Thyroid gland (tissue), 4 donors: ENCODE results near the gene ARL16. TPM values are rescaled to one million over a fixed set of nuclear protein-coding genes. Genes with fewer than 3 reads are reported as not detected.
A peak's percentile ranks its signal among the peaks of the same experiment; 100 is the strongest.

Experiments used
- DNase-seq, 2 donors: peaks; one replicate each; pipeline ENCODE4 v3.0.0-alpha.2; 2019
- H3K27ac ChIP-seq, 3 donors: fragments of 200-600 bp; sonication (generic); 1 replicate in 2 of 3; 2 replicates in 1 of 3; pipeline ENCODE4 v1.5.1; 2016 to 2019; ENCODE audit warnings: mild to moderate bottlenecking in 1 of 3, moderate library complexity in 1 of 3
- H3K27me3 ChIP-seq: fragments of 200-600 bp; sonication (generic); one replicate; pipeline ENCODE4 v1.5.1; 2019
- H3K36me3 ChIP-seq, 2 donors: fragments of 200-600 bp; sonication (generic); one replicate each; pipeline ENCODE4 v1.5.1; 2016 to 2019
- H3K4me1 ChIP-seq, 2 donors: fragments of 200-600 bp; sonication (generic); one replicate each; pipeline ENCODE4 v1.5.1; 2017 to 2019
- H3K4me3 ChIP-seq, 3 donors: fragments of 200-600 bp; sonication (generic); replicated peaks in 1 of 3; 1 replicate in 2 of 3; 2 replicates in 1 of 3; pipeline ENCODE4 v1.5.1; 2016; ENCODE audit warnings: mild to moderate bottlenecking in 1 of 3
- H3K9me3 ChIP-seq: fragments of 200-600 bp; sonication (generic); one replicate; pipeline ENCODE4 v1.5.1; 2017
- CTCF ChIP-seq, 6 experiments: fragments of 200-600 bp in 3 of 6; fragments of 450-650 bp in 3 of 6; sonication (generic) in 3 of 6; IDR thresholded peaks; one replicate each; pipeline ENCODE4 v1.5.1; 2016 to 2019; ENCODE audit warnings: antibody characterized with exemption in 6 of 6, mild to moderate bottlenecking in 2 of 6, inconsistent platforms in 1 of 6, moderate library complexity in 1 of 6
- POLR2A ChIP-seq, 2 donors: fragments of 450-650 bp; IDR thresholded peaks; one replicate each; pipeline ENCODE4 v1.6.1; 2017; ENCODE audit warnings: antibody characterized with exemption in 2 of 2, mild to moderate bottlenecking in 2 of 2, moderate library complexity in 1 of 2
- WGBS, 2 donors: methylation state at CpG; one replicate each; pipeline ENCODE4 v1.1.5; 2017; 5-methylcytosine and 5-hydroxymethylcytosine counted together
- intact Hi-C: fragments of 100-400 bp; cut with DNase I; formaldehyde crosslinking; loops from one replicate; pipeline ENCODE4 v1.15.1; 2023
- total RNA-seq, 4 donors: library from RNA; depleted of rRNA; stranded (reverse); fragments of >200 nt; gene quantifications; one replicate each; pipeline ENCODE4 v1.2.3, GENCODE V29; 2016

The ARL16 gene
- total RNA-seq, 4 donors from 2014 or later, result 29.7 to 46.5 (median 37.2) TPM

- no peak for TF ChIP-seq CTCF (IDR thresholded peaks at IDR 0.05)
- no peak for TF ChIP-seq POLR2A (IDR thresholded peaks at IDR 0.05)
- intact Hi-C loops, result no loop called here
- WGBS, 2 donors, result 81% methylated on average over 7 to 11 of the region's 12 CpGs
- Histone ChIP-seq H3K9me3 (no peaks in the 10 kb centered on the region), H3K27me3 (no peaks in the 10 kb centered on the region), H3K4me1 (peaks cover 19 to 26% of the 10 kb centered on the region in 2 donors), H3K4me3 (peak overlapping the region in 1 of 3 donors; percentile 72), H3K27ac (no peak overlapping the region), H3K36me3 (peaks cover 37 to 39% of the 10 kb centered on the region in 2 donors)
- no peak for DNase-seq
These were observed 1.5 kb upstream of the ARL16 start for GRCh38 chr17:81685108-81685507.

- H3K4me1 ChIP-seq, result peaks cover 19 to 26% of the 10 kb centered on the region in 2 donors
- DNase-seq, result no peak
- no peak for TF ChIP-seq POLR2A (IDR thresholded peaks at IDR 0.05)
- no peak for TF ChIP-seq CTCF (IDR thresholded peaks at IDR 0.05)
- intact Hi-C loops, result no loop called here
- WGBS, 2 donors, result 4 to 8% methylated on average over 8 to 15 of the region's 16 CpGs
- H3K27ac ChIP-seq, result peak overlapping the region in 2 of 3 donors; percentile 25 to 55
- peak overlapping the region; percentile 44 to 81 (median 72) for H3K4me3 ChIP-seq
- peaks cover 34 to 35% of the 10 kb centered on the region in 2 donors for H3K36me3 ChIP-seq
- H3K9me3 ChIP-seq, result no peaks in the 10 kb centered on the region
- no peaks in the 10 kb centered on the region for H3K27me3 ChIP-seq
These were observed 880 bp upstream of the ARL16 start for GRCh38 chr17:81684442-81684911.

GRCh38 chr17:81683208-81683583 lies 401 bp downstream of the ARL16 start:
- Histone ChIP-seq H3K4me1 (peaks cover 19 to 26% of the 10 kb centered on the region in 2 donors), H3K9me3 (no peaks in the 10 kb centered on the region), H3K27me3 (no peaks in the 10 kb centered on the region), H3K27ac (peak overlapping the region in 2 of 3 donors; percentile 39 to 88), H3K36me3 (peaks cover 21 to 22% of the 10 kb centered on the region in 2 donors), H3K4me3 (peak overlapping the region; percentile 44 to 72 (median 70))
- intact Hi-C loops, result no loop called here
- 0 to 3% methylated on average over 6 to 7 of the region's 37 CpGs for WGBS, 2 donors
- no peak for DNase-seq
- no peak for TF ChIP-seq CTCF (IDR thresholded peaks at IDR 0.05)
- TF ChIP-seq POLR2A (IDR thresholded peaks at IDR 0.05), result no peak

GRCh38 chr17:81682565-81683207 lies 911 bp downstream of the ARL16 start:
- no peaks in the 10 kb centered on the region for H3K9me3 ChIP-seq
- H3K27me3 ChIP-seq, result no peaks in the 10 kb centered on the region
- DNase-seq, result no peak
- intact Hi-C loops, result no loop called here
- 45 to 49% methylated on average over 18 of the region's 19 CpGs for WGBS, 2 donors
- TF ChIP-seq POLR2A (IDR thresholded peaks at IDR 0.05) (no peak), CTCF (IDR thresholded peaks at IDR 0.05) (no peak)
- peaks cover 16 to 17% of the 10 kb centered on the region in 2 donors for H3K36me3 ChIP-seq
- H3K27ac ChIP-seq, result no peak overlapping the region
- peaks cover 19 to 26% of the 10 kb centered on the region in 2 donors for H3K4me1 ChIP-seq
- H3K4me3 ChIP-seq, result peak overlapping the region; percentile 44 to 72 (median 70)

GRCh38 chr17:81681672-81682071 lies 1.9 kb downstream of the ARL16 start:
- no peaks in the 10 kb centered on the region for H3K27me3 ChIP-seq
- intact Hi-C loops, result no loop called here
- DNase-seq, result peak; percentile 85 to 88
- H3K4me3 ChIP-seq, result no peak overlapping the region
- H3K9me3 ChIP-seq, result no peaks in the 10 kb centered on the region
- H3K36me3 ChIP-seq, result peaks cover 7 to 8% of the 10 kb centered on the region in 2 donors
- peaks cover 19 to 26% of the 10 kb centered on the region in 2 donors for H3K4me1 ChIP-seq
- 60 to 73% methylated on average over 14 to 16 of the region's 17 CpGs for WGBS, 2 donors
- no peak for TF ChIP-seq POLR2A (IDR thresholded peaks at IDR 0.05)
- H3K27ac ChIP-seq, result no peak overlapping the region
